CD4-positive, alpha-beta memory T cell (primary cell): ENCODE data around the gene DPH3. TPM values are rescaled to one million over a fixed set of nuclear protein-coding genes. Genes with fewer than 3 reads are reported as not detected.
A peak's percentile ranks its signal among the peaks of the same experiment; 100 is the strongest.
"Not testable (repeated sequence)": the region's sequence is repeated elsewhere in the genome, so short reads cannot be mapped to it uniquely, and the experiment has no call there.

ENCODE experiments used
- CTCF ChIA-PET: fragments of 350-600 bp; sonication (Branson Sonifier 250); formaldehyde crosslinking; loops from one replicate; lab custom pipeline; 2021; ENCODE audit warnings: inconsistent platforms; ENCODE audit not compliant: partially characterized antibody; lab: Charles Lee
- POLR2A ChIA-PET: fragments of 350-600 bp; sonication (Branson Sonifier 250); formaldehyde crosslinking; loops from one replicate; lab custom pipeline; 2021; ENCODE audit not compliant: partially characterized antibody; lab: Charles Lee
- DNase-seq, 5 donors: peaks; one replicate each; pipeline versions ENCODE4 v3.0.0 to v3.0.0-alpha.2; 2020 to 2022; ENCODE audit warnings: mixed read lengths in 1 of 5
- H3K27ac ChIP-seq: one replicate; pipeline ENCODE4 v1.7.0; 2013; ENCODE audit warnings: low read depth, low read length
- H3K27me3 ChIP-seq: 2 replicates; pipeline ENCODE4 v1.7.0; 2013; ENCODE audit warnings: mild to moderate bottlenecking, low read length, moderate library complexity; ENCODE audit not compliant: insufficient read depth
- H3K36me3 ChIP-seq: 2 replicates; pipeline ENCODE4 v1.7.0; 2013; ENCODE audit warnings: mild to moderate bottlenecking, low read length, moderate library complexity; ENCODE audit not compliant: insufficient read depth
- H3K4me1 ChIP-seq: 2 replicates; pipeline ENCODE4 v1.7.0; 2013; ENCODE audit warnings: mild to moderate bottlenecking, low read length, moderate library complexity; ENCODE audit not compliant: insufficient read depth
- H3K4me3 ChIP-seq, 2 donors: one replicate each; pipeline ENCODE4 v1.7.0; 2013; ENCODE audit warnings: low read length in 2 of 2, mild to moderate bottlenecking in 1 of 2
- H3K9me3 ChIP-seq, 2 donors: one replicate each; pipeline ENCODE4 v1.7.0; 2013; ENCODE audit warnings: low read length in 2 of 2, control low read depth in 1 of 2; ENCODE audit not compliant: control insufficient read depth in 1 of 2
- H3K27ac Mint-ChIP-seq, 7 donors: one replicate each; pipeline ENCODE4 v1.8.0; 2020 to 2021; ENCODE audit warnings: mixed read lengths in 7 of 7, mild to moderate bottlenecking in 6 of 7, inconsistent platforms in 3 of 7, moderate library complexity in 3 of 7
- H3K27me3 Mint-ChIP-seq, 2 donors: one replicate each; pipeline ENCODE4 v1.8.0; 2020 to 2021; ENCODE audit warnings: mixed read lengths in 2 of 2
- H3K36me3 Mint-ChIP-seq, 2 donors: one replicate each; pipeline ENCODE4 v1.8.0; 2020 to 2021; ENCODE audit warnings: mixed read lengths in 2 of 2, inconsistent platforms in 1 of 2, mild to moderate bottlenecking in 1 of 2
- H3K4me1 Mint-ChIP-seq, 4 donors: one replicate each; pipeline ENCODE4 v1.8.0; 2020 to 2021; ENCODE audit warnings: mixed read lengths in 4 of 4, mild to moderate bottlenecking in 1 of 4
- H3K4me3 Mint-ChIP-seq, 8 donors: one replicate each; pipeline ENCODE4 v1.8.0; 2020 to 2021; ENCODE audit warnings: mixed read lengths in 8 of 8, mild to moderate bottlenecking in 7 of 8, moderate library complexity in 6 of 8, inconsistent platforms in 3 of 8
- H3K9me3 Mint-ChIP-seq, 8 donors: one replicate each; pipeline ENCODE4 v1.8.0; 2020 to 2021; ENCODE audit warnings: mixed read lengths in 8 of 8, mild to moderate bottlenecking in 5 of 8, inconsistent platforms in 3 of 8, moderate library complexity in 1 of 8
- intact Hi-C: fragments of 100-400 bp; cut with micrococcal nuclease; formaldehyde crosslinking; loops from one replicate; pipeline ENCODE4 v1.15.1; 2023
- polyA plus RNA-seq, 2 donors: library from polyadenylated mRNA; unstranded; fragments of 300-500 nt; fragmentation: Illumina TruSeq; gene quantifications; one replicate each; pipeline ENCODE4 v1.2.3, GENCODE V29; 2021
- total RNA-seq, 2 experiments: library from RNA; stranded (reverse); gene quantifications; one replicate each; pipeline ENCODE4 v1.2.3, GENCODE V29; 2021

Gene DPH3
- total RNA-seq, result 10 to 100 TPM; 15.2 to 15.4 TPM
- polyA plus RNA-seq, result 10 to 100 TPM; 19.6 to 39.7 TPM

GRCh38 chr3:16264708-16265454 lies at the start of gene DPH3, which contains the start of gene OXNAD1:
Gene DPH3, minus strand, starts transcription at chr3:16264943. Its CDS starts 67 bp downstream, at chr3:16264876.
Gene OXNAD1, plus strand, starts transcription at chr3:16265212. Its CDS starts 5,741 bp downstream, at chr3:16270953.
- H3K9me3 ChIP-seq, result no peaks in the 10 kb centered on the region
- peak within 1 kb of the TSS; percentile 97 to 100 (median 100) for H3K27ac Mint-ChIP-seq
- CTCF ChIA-PET, result interaction anchor here (0.9 to 9.8 kb wide), 17 partner anchors 14 to 1062 kb away, joined by 3 to 169 read pairs (median 6); no protein-coding TSS in a partner anchor
- no peaks in the 10 kb centered on the region for H3K27me3 ChIP-seq
- H3K4me1 ChIP-seq, result peaks cover 33% of the 10 kb centered on the region
- H3K9me3 Mint-ChIP-seq, result no peaks in the 10 kb centered on the region
- no peaks in the 10 kb centered on the region for H3K27me3 Mint-ChIP-seq
- peak; percentile 98 to 99 (median 99) for DNase-seq
- H3K36me3 ChIP-seq, result peaks cover 12% of the 10 kb centered on the region
- peak within 1 kb of the TSS; percentile 83 to 98 for H3K4me3 ChIP-seq
- intact Hi-C loops, result loop anchor here (1.0 to 10.0 kb wide), 12 partner anchors 18 to 1166 kb away; partner anchors contain the start of genes BTD, CAPN7, EAF1 and HACL1
- peak within 1 kb of the TSS; percentile 88 for H3K27ac ChIP-seq
- peaks cover 2 to 26% of the 10 kb centered on the region in 2 donors for H3K36me3 Mint-ChIP-seq
- peak within 1 kb of the TSS; percentile 98 to 100 (median 100) for H3K4me3 Mint-ChIP-seq
- POLR2A ChIA-PET, result interaction anchor here (0.6 to 3.8 kb wide), 30 partner anchors 10 to 1166 kb away, joined by 3 to 67 read pairs (median 4); partner anchors contain the start of genes BTD, CAPN7, HACL1 and RBSN
- H3K4me1 Mint-ChIP-seq, result peaks cover 26 to 38% (median 30%) of the 10 kb centered on the region in 4 donors

- H3K27me3 ChIP-seq, result no peaks in the 10 kb centered on the region
- Mint-ChIP-seq H3K27me3 (no peaks in the 10 kb centered on the region), H3K4me1 (peaks cover 75 to 95% (median 88%) of the 10 kb centered on the region in 4 donors), H3K9me3 (peaks cover 0 to 1% (median 0%) of the 10 kb centered on the region in 8 donors), H3K4me3 (peak overlapping the region in 6 of 8 donors; percentile 58 to 79 (median 66)), H3K36me3 (peaks cover 44 to 78% of the 10 kb centered on the region in 2 donors), H3K27ac (peak overlapping the region; percentile 66 to 95 (median 85))
- no peak for DNase-seq
- intact Hi-C loops, result no loop called here
- peak overlapping the region in 1 of 2 donors; percentile 15 for H3K4me3 ChIP-seq
- H3K36me3 ChIP-seq, result peaks cover 42% of the 10 kb centered on the region
- H3K27ac ChIP-seq, result peak overlapping the region; percentile 11
- no peaks in the 10 kb centered on the region for H3K9me3 ChIP-seq
- CTCF ChIA-PET, result interaction anchor here (1.2 to 16.2 kb wide), 9 partner anchors 10 to 198 kb away, joined by 3 to 488 read pairs (median 6); partner anchors contain the start of genes DPH3 and OXNAD1
- H3K4me1 ChIP-seq, result peaks cover 99% of the 10 kb centered on the region
- POLR2A ChIA-PET, result interaction anchor here (0.7 to 14.2 kb wide), 8 partner anchors 9 to 198 kb away, joined by 3 to 361 read pairs (median 25); partner anchors contain the start of genes DPH3 and OXNAD1
These were observed 49.3 kb upstream of the DPH3 start for GRCh38 chr3:16313886-16314645.

DNA sequence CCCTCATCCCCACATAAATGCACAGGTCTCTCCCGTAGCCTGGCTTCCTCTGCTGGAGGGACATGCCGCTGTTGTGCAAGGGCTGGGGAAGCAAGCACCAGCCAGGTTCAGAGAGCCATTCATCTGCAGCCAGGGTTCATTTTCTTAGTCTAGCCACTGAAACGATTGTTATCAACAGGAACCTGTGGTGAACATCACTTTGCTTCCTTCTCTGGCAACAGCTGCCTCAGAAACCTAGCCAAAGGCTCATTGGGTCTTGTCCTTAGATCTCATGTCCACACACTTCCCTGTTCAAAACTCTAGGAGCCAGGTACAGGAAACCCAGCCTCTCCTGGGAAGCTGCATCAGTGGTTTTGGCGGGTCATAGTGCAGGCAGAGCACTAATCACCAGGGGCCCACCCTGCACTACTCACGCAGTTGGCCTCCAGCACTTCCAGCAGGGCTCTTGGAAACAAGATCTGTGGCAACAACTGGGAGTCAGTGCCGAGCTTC lies 47.3 kb upstream of the DPH3 start:
- intact Hi-C loops, result loop anchor here (1.0 kb wide), 1 partner anchor 26 kb away; no protein-coding TSS in a partner anchor
- Mint-ChIP-seq H3K9me3 (peaks cover 0 to 1% (median 0%) of the 10 kb centered on the region in 8 donors), H3K4me1 (peaks cover 73 to 95% (median 87%) of the 10 kb centered on the region in 4 donors), H3K27ac (peak overlapping the region; percentile 92 to 96 (median 93)), H3K36me3 (peaks cover 51 to 73% of the 10 kb centered on the region in 2 donors), H3K4me3 (peak overlapping the region; percentile 36 to 92 (median 84)), H3K27me3 (no peaks in the 10 kb centered on the region)
- H3K4me3 ChIP-seq, result peak overlapping the region; percentile 8 to 17
- H3K27me3 ChIP-seq, result no peaks in the 10 kb centered on the region
- peak overlapping the region; percentile 45 for H3K27ac ChIP-seq
- peaks cover 98% of the 10 kb centered on the region for H3K4me1 ChIP-seq
- ChIA-PET POLR2A (interaction anchor here (0.6 to 14.2 kb wide), 11 partner anchors 7 to 204 kb away, joined by 3 to 361 read pairs (median 9); partner anchors contain the start of genes DPH3, OXNAD1 and RFTN1), CTCF (interaction anchor here (0.9 to 16.2 kb wide), 6 partner anchors 8 to 164 kb away, joined by 3 to 488 read pairs (median 68); partner anchors contain the start of genes DPH3 and OXNAD1)
- peak; percentile 73 to 85 (median 76) for DNase-seq
- no peaks in the 10 kb centered on the region for H3K9me3 ChIP-seq
- peaks cover 30% of the 10 kb centered on the region for H3K36me3 ChIP-seq

- peaks cover 76 to 95% (median 87%) of the 10 kb centered on the region in 4 donors for H3K4me1 Mint-ChIP-seq
- intact Hi-C loops, H3K27me3 ChIP-seq, DNase-seq, H3K27me3 Mint-ChIP-seq, H3K4me3 ChIP-seq, H3K9me3 ChIP-seq, H3K9me3 Mint-ChIP-seq: not testable (repeated sequence)
- Histone ChIP-seq H3K27ac (peak overlapping the region; percentile 59), H3K4me1 (peaks cover 98% of the 10 kb centered on the region), H3K36me3 (peaks cover 17% of the 10 kb centered on the region)
- POLR2A ChIA-PET, result interaction anchor here (0.7 to 14.2 kb wide), 5 partner anchors 6 to 201 kb away, joined by 3 to 361 read pairs (median 9); partner anchors contain the start of genes DPH3 and OXNAD1
- H3K36me3 Mint-ChIP-seq, result peaks cover 53 to 75% of the 10 kb centered on the region in 2 donors
- CTCF ChIA-PET, result interaction anchor here (0.7 to 16.2 kb wide), 3 partner anchors 18 to 172 kb away, joined by 3 to 488 read pairs (median 169); partner anchors contain the start of genes DPH3 and OXNAD1
- H3K27ac Mint-ChIP-seq, result peak overlapping the region; percentile 16 to 99 (median 86)
- peak overlapping the region in 7 of 8 donors; percentile 45 to 90 (median 79) for H3K4me3 Mint-ChIP-seq
These were observed 45.7 kb upstream of the DPH3 start for GRCh38 chr3:16310486-16310885.

- CTCF ChIA-PET, result interaction anchor here (0.6 kb wide), 1 partner anchor 41 kb away, joined by 3 read pairs; no protein-coding TSS in a partner anchor
- Mint-ChIP-seq H3K27me3 (no peaks in the 10 kb centered on the region), H3K4me1 (peaks cover 79 to 95% (median 89%) of the 10 kb centered on the region in 4 donors), H3K27ac (peak overlapping the region; percentile 86 to 99 (median 89)), H3K9me3 (peaks cover 0 to 1% (median 0%) of the 10 kb centered on the region in 8 donors), H3K4me3 (peak overlapping the region; percentile 54 to 90 (median 80)), H3K36me3 (peaks cover 57 to 75% of the 10 kb centered on the region in 2 donors)
- Histone ChIP-seq H3K27me3 (no peaks in the 10 kb centered on the region), H3K27ac (peak overlapping the region; percentile 59), H3K9me3 (no peaks in the 10 kb centered on the region), H3K4me3 (no peak overlapping the region), H3K36me3 (peaks cover 15% of the 10 kb centered on the region), H3K4me1 (peaks cover 98% of the 10 kb centered on the region)
- POLR2A ChIA-PET, result interaction anchor here (1.2 to 11.0 kb wide), 5 partner anchors 7 to 45 kb away, joined by 4 to 350 read pairs (median 20); partner anchors contain the start of genes DPH3 and OXNAD1
- intact Hi-C loops, result loop anchor here (1.0 to 10.0 kb wide), 4 partner anchors 8 to 535 kb away; partner anchors contain the start of gene OXNAD1
- peak; percentile 59 to 88 (median 65) for DNase-seq
These were observed 44.8 kb upstream of the DPH3 start for GRCh38 chr3:16309558-16309957.
